Body of pancreas (tissue), 4 donors: ENCODE measurements around the gene RASA3. TPM values are rescaled to one million over a fixed set of nuclear protein-coding genes. Genes with fewer than 3 reads are reported as not detected.
A peak's percentile ranks its signal among the peaks of the same experiment; 100 is the strongest.
"Not testable (repeated sequence)": the region's sequence is repeated elsewhere in the genome, so short reads cannot be mapped to it uniquely, and the experiment has no call there.

Experiments
- ATAC-seq: fragments of 150-250 bp; one replicate; pipeline ENCODE4 v1.9.1; 2016
- DNase-seq, 4 donors: peaks; one replicate each; pipeline ENCODE4 v3.0.0-alpha.2; 2019
- H3K27ac ChIP-seq, 4 donors: fragments of 200-600 bp; sonication (generic); 1 replicate in 3 of 4; 2 replicates in 1 of 4; pipeline versions ENCODE4 v1.5.1 to v1.6.1; 2016 to 2019; ENCODE audit warnings: mild to moderate bottlenecking in 1 of 4, mixed read lengths in 1 of 4, moderate library complexity in 1 of 4
- H3K27me3 ChIP-seq, 2 donors: fragments of 200-600 bp; sonication (generic); one replicate each; pipeline ENCODE4 v1.6.0; 2016; ENCODE audit warnings: mild to moderate bottlenecking in 1 of 2
- H3K36me3 ChIP-seq, 2 donors: fragments of 200-600 bp; sonication (generic); replicated peaks in 1 of 2; 2 replicates each; pipeline ENCODE4 v1.5.1; 2016; ENCODE audit warnings: low read depth in 2 of 2; ENCODE audit not compliant: insufficient read depth in 1 of 2
- H3K4me1 ChIP-seq: fragments of 200-600 bp; sonication (generic); one replicate; pipeline ENCODE4 v1.6.0; 2016
- H3K4me3 ChIP-seq, 2 donors: fragments of 200-600 bp; sonication (generic); 1 replicate in 1 of 2; 2 replicates in 1 of 2; pipeline ENCODE4 v1.5.1; 2016 to 2019
- H3K9me3 ChIP-seq, 3 donors: fragments of 200-600 bp; sonication (generic); 1 replicate in 2 of 3; 2 replicates in 1 of 3; pipeline ENCODE4 v1.5.1; 2016
- POLR2A ChIP-seq, 3 donors: fragments of 450-650 bp; IDR thresholded peaks; one replicate each; pipeline ENCODE4 v1.6.1; 2016; ENCODE audit warnings: antibody characterized with exemption in 3 of 3, mild to moderate bottlenecking in 2 of 3
- WGBS, 2 donors: methylation state at CpG; one replicate each; pipeline ENCODE4 v1.1.5; 2017; 5-methylcytosine and 5-hydroxymethylcytosine counted together
- intact Hi-C: fragments of 100-400 bp; cut with DNase I; formaldehyde crosslinking; loops from one replicate; pipeline ENCODE4 v1.15.1; 2023
- total RNA-seq, 2 donors: library from RNA; depleted of rRNA; stranded (reverse); fragments of >200 nt; gene quantifications; one replicate each; pipeline ENCODE4 v1.1.0, GENCODE V29; 2016
- TF ChIP-seq, protein P1 (sequence below), 7 experiments: fragments of 450-650 bp in 4 of 7; fragments of 200-600 bp in 3 of 7; sonication (generic) in 3 of 7; IDR thresholded peaks; one replicate each; pipeline ENCODE4 v1.5.1; 2016 to 2019; ENCODE audit warnings: antibody characterized with exemption in 7 of 7

The RASA3 gene
- total RNA-seq, 2 donors from 2014 or later, result 10.2 to 19.2 TPM

GRCh38 chr13:114106526-114106925, 25.9 kb downstream of the RASA3 start:
- DNase-seq, result no peak
- H3K4me1 ChIP-seq, result no peaks in the 10 kb centered on the region
- 95 to 96% methylated on average over 9 of the region's 9 CpGs for WGBS, 2 donors
- no peak overlapping the region for H3K4me3 ChIP-seq
- ATAC-seq, result no peak
- H3K27me3 ChIP-seq, result no peaks in the 10 kb centered on the region
- intact Hi-C loops, result no loop called here
- no peaks in the 10 kb centered on the region for H3K9me3 ChIP-seq
- no peak overlapping the region for H3K27ac ChIP-seq
- no peak for TF ChIP-seq POLR2A (IDR thresholded peaks at IDR 0.05)
- TF ChIP-seq, protein P1, sequence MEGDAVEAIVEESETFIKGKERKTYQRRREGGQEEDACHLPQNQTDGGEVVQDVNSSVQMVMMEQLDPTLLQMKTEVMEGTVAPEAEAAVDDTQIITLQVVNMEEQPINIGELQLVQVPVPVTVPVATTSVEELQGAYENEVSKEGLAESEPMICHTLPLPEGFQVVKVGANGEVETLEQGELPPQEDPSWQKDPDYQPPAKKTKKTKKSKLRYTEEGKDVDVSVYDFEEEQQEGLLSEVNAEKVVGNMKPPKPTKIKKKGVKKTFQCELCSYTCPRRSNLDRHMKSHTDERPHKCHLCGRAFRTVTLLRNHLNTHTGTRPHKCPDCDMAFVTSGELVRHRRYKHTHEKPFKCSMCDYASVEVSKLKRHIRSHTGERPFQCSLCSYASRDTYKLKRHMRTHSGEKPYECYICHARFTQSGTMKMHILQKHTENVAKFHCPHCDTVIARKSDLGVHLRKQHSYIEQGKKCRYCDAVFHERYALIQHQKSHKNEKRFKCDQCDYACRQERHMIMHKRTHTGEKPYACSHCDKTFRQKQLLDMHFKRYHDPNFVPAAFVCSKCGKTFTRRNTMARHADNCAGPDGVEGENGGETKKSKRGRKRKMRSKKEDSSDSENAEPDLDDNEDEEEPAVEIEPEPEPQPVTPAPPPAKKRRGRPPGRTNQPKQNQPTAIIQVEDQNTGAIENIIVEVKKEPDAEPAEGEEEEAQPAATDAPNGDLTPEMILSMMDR (IDR thresholded peaks at IDR 0.05), result no peak
- no peaks in the 10 kb centered on the region for H3K36me3 ChIP-seq

- no peaks in the 10 kb centered on the region for H3K36me3 ChIP-seq
- H3K4me1 ChIP-seq, result peaks cover 8% of the 10 kb centered on the region
- 79 to 82% methylated on average over 23 to 30 of the region's 30 CpGs for WGBS, 2 donors
- TF ChIP-seq, protein P1 (IDR thresholded peaks at IDR 0.05), result no peak
- no peak for TF ChIP-seq POLR2A (IDR thresholded peaks at IDR 0.05)
- H3K4me3 ChIP-seq, result no peak overlapping the region
- intact Hi-C loops, result no loop called here
- DNase-seq, result peak in 2 of 4 donors; percentile 5 to 10
- no peak for ATAC-seq
- no peaks in the 10 kb centered on the region for H3K27me3 ChIP-seq
- H3K9me3 ChIP-seq, result no peaks in the 10 kb centered on the region
- no peak overlapping the region for H3K27ac ChIP-seq
Observed at GRCh38 chr13:114105521-114106225, 26.8 kb downstream of the RASA3 start.

DNA sequence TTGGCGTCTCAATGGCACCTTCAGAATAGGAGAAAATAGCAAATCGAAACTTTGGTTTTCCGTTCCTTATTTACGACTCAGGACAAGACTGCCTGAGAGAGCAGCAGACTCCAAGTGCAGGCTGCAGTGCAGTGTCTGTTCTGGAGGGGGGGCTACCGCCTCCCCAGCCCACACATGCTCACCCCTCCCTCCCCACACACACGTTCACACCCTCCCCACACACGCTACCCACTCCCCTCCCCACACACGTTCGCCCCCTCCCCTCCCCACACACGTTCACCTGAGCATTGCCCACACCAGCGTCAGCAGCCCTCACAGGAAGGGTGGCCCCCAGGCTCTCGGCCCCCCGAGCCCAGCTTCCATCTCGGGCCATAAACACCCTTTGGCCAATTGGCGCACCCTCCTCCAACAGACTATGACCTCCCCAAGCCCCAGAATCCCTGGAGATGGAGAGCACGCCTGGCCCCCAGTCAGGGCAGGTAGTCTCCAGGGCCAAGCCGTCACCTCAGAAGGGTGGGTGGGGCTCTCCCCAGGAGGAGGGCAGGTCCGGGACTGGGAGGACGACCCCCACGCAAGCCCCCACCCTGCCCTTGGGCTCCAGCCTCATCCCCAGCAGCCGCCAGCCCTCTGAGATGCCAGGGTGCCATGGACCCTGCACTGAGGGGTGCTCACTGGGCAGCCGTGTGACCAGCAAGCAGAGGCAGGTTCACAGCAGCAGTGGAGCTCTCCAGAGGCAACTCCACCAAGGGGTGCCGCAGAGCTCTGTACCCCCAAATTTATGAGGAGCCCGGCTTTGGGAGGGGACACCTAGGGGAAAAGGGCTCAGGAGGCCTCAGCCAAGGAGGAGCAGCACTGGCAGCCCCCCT, 27.5 kb downstream of the RASA3 start:
- DNase-seq (peak in 1 of 4 donors; percentile 7), ATAC-seq (no peak)
- WGBS, 2 donors, result 82 to 95% methylated on average over 13 to 19 of the region's 24 CpGs
- no peaks in the 10 kb centered on the region for H3K9me3 ChIP-seq
- no peaks in the 10 kb centered on the region for H3K36me3 ChIP-seq
- no peaks in the 10 kb centered on the region for H3K27me3 ChIP-seq
- intact Hi-C loops, result no loop called here
- peaks cover 15% of the 10 kb centered on the region for H3K4me1 ChIP-seq
- TF ChIP-seq POLR2A (IDR thresholded peaks at IDR 0.05), result no peak
- TF ChIP-seq, protein P1 (IDR thresholded peaks at IDR 0.05), result no peak
- H3K4me3 ChIP-seq, result no peak overlapping the region
- H3K27ac ChIP-seq, result no peak overlapping the region

GRCh38 chr13:114103801-114104654, 28.4 kb downstream of the RASA3 start:
- no peaks in the 10 kb centered on the region for H3K36me3 ChIP-seq
- DNase-seq (peak in 2 of 4 donors; percentile 4 to 10), ATAC-seq (no peak)
- no peak overlapping the region for H3K27ac ChIP-seq
- H3K27me3 ChIP-seq, result no peaks in the 10 kb centered on the region
- H3K9me3 ChIP-seq, result no peaks in the 10 kb centered on the region
- 85 to 99% methylated on average over 15 to 23 of the region's 62 CpGs for WGBS, 2 donors
- TF ChIP-seq, protein P1 (IDR thresholded peaks at IDR 0.05), result no peak
- no peak for TF ChIP-seq POLR2A (IDR thresholded peaks at IDR 0.05)
- intact Hi-C loops, result no loop called here
- no peak overlapping the region for H3K4me3 ChIP-seq
- peaks cover 19% of the 10 kb centered on the region for H3K4me1 ChIP-seq

DNA sequence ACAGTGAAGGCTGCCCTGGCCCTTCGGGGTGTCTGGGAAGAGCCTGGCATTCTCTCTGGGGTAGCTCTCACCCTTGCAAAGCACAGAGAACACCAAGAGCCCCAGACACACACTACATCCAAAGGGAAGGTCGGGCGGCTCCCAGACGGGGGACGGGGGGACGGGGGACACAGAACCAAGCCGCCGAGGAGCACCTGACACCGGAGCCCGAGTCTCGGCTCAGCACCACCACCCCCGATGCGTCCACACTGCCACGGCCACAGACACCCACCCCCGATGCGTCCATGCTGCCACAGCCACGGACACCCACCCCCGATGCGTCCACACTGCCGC, 29.2 kb downstream of the RASA3 start:
- H3K27me3 ChIP-seq, H3K4me3 ChIP-seq, DNase-seq, H3K36me3 ChIP-seq, H3K27ac ChIP-seq, H3K9me3 ChIP-seq, ATAC-seq, intact Hi-C loops: not testable (repeated sequence)
- 94 to 100% methylated on average over 8 to 14 of the region's 20 CpGs for WGBS, 2 donors
- peaks cover 27% of the 10 kb centered on the region for H3K4me1 ChIP-seq
